ENCODE measurements around the gene ETS1. TPM values are rescaled to one million over a fixed set of nuclear protein-coding genes. Genes with fewer than 3 reads are reported as not detected.
A peak's percentile ranks its signal among the peaks of the same experiment; 100 is the strongest.

ETS1 gene
- total RNA-seq, 2 donors from 2014 or later = 33.6 to 116 TPM

GRCh38 chr11:128581561-128582272 is 5.6 kb downstream of the ETS1 start:
- no peak for DNase-seq (ENCODE audit: low spot score)
- no peaks in the 10 kb centered on the region for H3K9me3 ChIP-seq
- no peaks in the 10 kb centered on the region for H3K27me3 ChIP-seq (replicated peaks; ENCODE audit: insufficient read depth)
- H3K4me3 ChIP-seq = no peak overlapping the region
- H3K36me3 ChIP-seq = no peaks in the 10 kb centered on the region
- TF ChIP-seq CTCF (IDR thresholded peaks at IDR 0.05) = no peak
- ATAC-seq (ENCODE audit: insufficient number of reproducible peaks, low FRiP score, low read depth) = no peak
- H3K27ac ChIP-seq = no peak overlapping the region
- H3K4me1 ChIP-seq (ENCODE audit: control insufficient read depth in 1 of 2, low read depth in 2 of 2) = peaks cover 1% of the 10 kb centered on the region in 2 donors

- Histone ChIP-seq H3K36me3 (no peaks in the 10 kb centered on the region), H3K9me3 (no peaks in the 10 kb centered on the region), H3K27me3 (replicated peaks; ENCODE audit: insufficient read depth) (no peaks in the 10 kb centered on the region), H3K27ac (no peak overlapping the region), H3K4me3 (no peak overlapping the region), H3K4me1 (ENCODE audit: control insufficient read depth in 1 of 2, low read depth in 2 of 2) (peaks cover 11 to 12% of the 10 kb centered on the region in 2 donors)
- ATAC-seq (ENCODE audit: insufficient number of reproducible peaks, low FRiP score, low read depth) (no peak), DNase-seq (ENCODE audit: low spot score) (no peak)
- TF ChIP-seq CTCF (IDR thresholded peaks at IDR 0.05) = no peak
These were observed 6.7 kb downstream of the ETS1 start for GRCh38 chr11:128580612-128581011.

GRCh38 chr11:128579798-128580504 is 7.4 kb downstream of the ETS1 start:
- no peak for TF ChIP-seq CTCF (IDR thresholded peaks at IDR 0.05)
- Histone ChIP-seq H3K4me1 (ENCODE audit: control insufficient read depth in 1 of 2, low read depth in 2 of 2) (peaks cover 11 to 15% of the 10 kb centered on the region in 2 donors), H3K4me3 (no peak overlapping the region), H3K27me3 (replicated peaks; ENCODE audit: insufficient read depth) (no peaks in the 10 kb centered on the region), H3K9me3 (no peaks in the 10 kb centered on the region), H3K36me3 (no peaks in the 10 kb centered on the region), H3K27ac (no peak overlapping the region)
- no peak for DNase-seq (ENCODE audit: low spot score)
- no peak for ATAC-seq (ENCODE audit: insufficient number of reproducible peaks, low FRiP score, low read depth)

- no peak for TF ChIP-seq CTCF (IDR thresholded peaks at IDR 0.05)
- Histone ChIP-seq H3K9me3 (no peaks in the 10 kb centered on the region), H3K4me3 (no peak overlapping the region), H3K4me1 (ENCODE audit: control insufficient read depth in 1 of 2, low read depth in 2 of 2) (peaks cover 11 to 15% of the 10 kb centered on the region in 2 donors), H3K27ac (no peak overlapping the region), H3K27me3 (replicated peaks; ENCODE audit: insufficient read depth) (no peaks in the 10 kb centered on the region), H3K36me3 (no peaks in the 10 kb centered on the region)
- DNase-seq (ENCODE audit: low spot score) (no peak), ATAC-seq (ENCODE audit: insufficient number of reproducible peaks, low FRiP score, low read depth) (no peak)
These were observed 10.8 kb downstream of the ETS1 start for GRCh38 chr11:128576555-128576954.

- DNase-seq (ENCODE audit: low spot score) (no peak), ATAC-seq (ENCODE audit: insufficient number of reproducible peaks, low FRiP score, low read depth) (peak; percentile 55)
- Histone ChIP-seq H3K4me3 (no peak overlapping the region), H3K36me3 (no peaks in the 10 kb centered on the region), H3K27me3 (replicated peaks; ENCODE audit: insufficient read depth) (no peaks in the 10 kb centered on the region), H3K27ac (no peak overlapping the region), H3K9me3 (no peaks in the 10 kb centered on the region), H3K4me1 (ENCODE audit: control insufficient read depth in 1 of 2, low read depth in 2 of 2) (peaks cover 11 to 15% of the 10 kb centered on the region in 2 donors)
- TF ChIP-seq CTCF (IDR thresholded peaks at IDR 0.05) = no peak
These were observed 11.4 kb downstream of the ETS1 start for GRCh38 chr11:128575961-128576350.
